Smooth muscle cell of the brain vasculature (primary cell): ENCODE measurements around the gene OVAAL.
A peak's percentile ranks its signal among the peaks of the same experiment; 100 is the strongest.
"Not testable (repeated sequence)": the region's sequence is repeated elsewhere in the genome, so short reads cannot be mapped to it uniquely, and the experiment has no call there.

Experiments
- DNase-seq: peaks from one replicate; pipeline ENCODE4 v3.0.0-alpha.2; 2012; ENCODE audit warnings: low read depth, low spot score

Gene OVAAL

GRCh38 chr1:180540697-180541594 is 17.8 kb upstream of the OVAAL start:
- DNase-seq: no peak

- peak; percentile 41 for DNase-seq
Measured at GRCh38 chr1:180542113-180542837, 16.5 kb upstream of the OVAAL start.

GRCh38 chr1:180542838-180543145 is 16.0 kb upstream of the OVAAL start:
- no peak for DNase-seq

- no peak for DNase-seq
Measured at GRCh38 chr1:180544050-180544449, 14.7 kb upstream of the OVAAL start.

DNA sequence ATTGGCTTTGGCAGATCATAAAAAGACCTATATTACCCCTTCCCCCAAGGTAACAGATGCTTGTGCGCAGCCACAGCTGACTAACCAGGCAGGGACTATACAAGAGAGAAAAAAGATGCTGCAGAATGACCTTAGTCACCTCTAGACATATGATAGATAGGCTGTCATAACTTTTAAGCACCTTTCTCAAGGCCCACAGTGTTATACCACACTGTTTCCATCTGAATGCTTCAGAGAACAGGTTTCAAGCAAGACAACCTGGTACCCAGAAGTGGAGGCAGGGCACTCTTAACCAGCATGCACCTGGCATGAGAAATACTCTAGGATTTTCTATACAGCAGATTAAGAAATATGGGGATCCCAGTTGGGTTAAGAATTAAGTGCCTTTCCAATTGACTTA is 12.8 kb upstream of the OVAAL start:
- DNase-seq: no peak

GRCh38 chr1:180548686-180549317 is 10.0 kb upstream of the OVAAL start:
- DNase-seq: no peak

- not testable (repeated sequence) for DNase-seq
Measured at GRCh38 chr1:180549770-180550169, 9.0 kb upstream of the OVAAL start.

DNA sequence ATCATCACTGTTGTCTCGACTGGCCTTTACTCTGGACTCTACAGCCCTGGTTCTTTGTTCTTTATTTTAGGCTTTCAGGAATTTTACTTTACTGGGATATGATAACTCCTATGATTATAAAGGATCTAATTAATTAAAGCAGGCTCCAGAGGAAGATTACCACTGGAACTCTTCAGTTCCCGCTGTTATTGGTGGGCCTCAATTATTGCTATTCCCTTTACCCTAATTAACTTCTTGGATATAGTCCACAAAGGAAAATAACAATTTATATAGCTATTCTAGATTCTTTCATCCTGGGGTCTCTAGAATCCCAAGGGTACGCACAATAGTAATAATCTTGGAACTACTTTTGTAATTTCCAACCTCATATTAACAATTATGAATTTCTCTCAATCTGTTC is 8.5 kb upstream of the OVAAL start:
- no peak for DNase-seq

DNA sequence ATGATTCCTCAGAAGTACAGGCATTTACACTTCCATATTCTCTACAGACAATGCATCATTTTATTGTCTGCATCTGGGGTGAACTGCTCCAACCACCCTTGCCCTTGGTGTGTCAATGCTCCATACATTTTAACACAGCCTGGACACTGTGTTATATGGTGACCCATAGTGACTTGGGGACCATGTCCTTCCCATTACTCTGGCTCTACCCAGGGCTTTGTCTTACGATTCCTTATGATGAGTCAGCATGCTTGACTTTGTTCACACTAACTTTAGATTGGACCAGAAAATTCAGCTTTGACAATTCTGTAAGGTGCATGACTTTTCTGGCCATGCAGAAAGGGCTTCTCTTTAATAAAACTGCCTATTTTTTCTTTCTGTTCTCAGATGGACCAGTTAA is 6.8 kb upstream of the OVAAL start:
- no peak for DNase-seq

GRCh38 chr1:180553046-180553445 is 5.7 kb upstream of the OVAAL start:
- DNase-seq: not testable (repeated sequence)

DNA sequence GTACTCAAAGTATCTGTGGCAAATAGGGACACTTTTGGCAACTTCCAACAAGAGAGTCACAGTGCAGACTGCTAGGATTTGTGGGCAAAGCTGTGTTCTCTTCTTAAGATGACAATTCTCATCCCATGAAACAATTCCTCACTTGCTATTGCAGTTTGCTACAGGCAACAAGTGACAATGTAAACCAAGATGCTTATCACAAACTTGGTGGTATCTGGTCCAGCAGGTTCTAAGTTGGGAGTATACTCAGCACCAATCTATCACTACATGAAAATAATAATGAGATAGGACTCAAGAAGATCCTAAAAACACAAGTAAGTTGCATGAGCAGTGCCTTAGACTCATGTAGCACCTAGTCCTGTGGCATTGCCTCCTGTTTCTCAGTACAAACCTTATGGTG is 3.4 kb upstream of the OVAAL start:
- no peak for DNase-seq

DNA sequence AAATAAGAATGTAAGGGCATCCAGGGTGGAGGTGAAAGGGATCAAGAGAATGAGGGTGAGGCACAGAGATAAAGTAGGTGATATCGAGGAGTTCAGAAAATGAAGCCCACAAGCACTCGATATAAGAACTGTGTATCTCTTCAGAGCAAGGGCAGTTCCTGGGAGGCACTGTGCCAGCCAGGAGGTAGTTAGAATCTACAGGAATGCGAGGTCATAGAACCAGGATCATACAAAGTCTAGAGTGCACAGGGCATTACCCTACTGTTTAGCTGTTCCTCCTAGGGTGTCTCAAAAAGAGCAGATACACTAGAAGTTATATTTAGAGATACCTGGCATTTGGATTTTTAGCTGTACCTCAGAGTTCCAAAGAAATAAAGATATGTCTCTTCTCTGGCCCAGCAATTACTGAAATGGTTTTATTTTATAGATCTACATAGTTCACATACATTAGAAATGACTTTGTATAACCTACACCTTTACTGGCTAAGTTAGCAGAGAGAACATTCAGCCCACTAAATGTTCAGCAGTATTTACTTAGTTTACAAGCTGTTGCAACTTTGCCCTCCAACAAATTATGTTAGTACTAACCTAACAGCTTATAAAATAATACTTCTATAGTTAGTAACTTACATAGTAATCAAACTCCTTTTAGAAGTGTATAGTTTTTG is 1.6 kb downstream of the OVAAL start:
- DNase-seq: no peak

GRCh38 chr1:180560868-180561600 is 2.3 kb downstream of the OVAAL start:
- no peak for DNase-seq

- DNase-seq: no peak
Measured at GRCh38 chr1:180562640-180563025, 3.9 kb downstream of the OVAAL start.

DNA sequence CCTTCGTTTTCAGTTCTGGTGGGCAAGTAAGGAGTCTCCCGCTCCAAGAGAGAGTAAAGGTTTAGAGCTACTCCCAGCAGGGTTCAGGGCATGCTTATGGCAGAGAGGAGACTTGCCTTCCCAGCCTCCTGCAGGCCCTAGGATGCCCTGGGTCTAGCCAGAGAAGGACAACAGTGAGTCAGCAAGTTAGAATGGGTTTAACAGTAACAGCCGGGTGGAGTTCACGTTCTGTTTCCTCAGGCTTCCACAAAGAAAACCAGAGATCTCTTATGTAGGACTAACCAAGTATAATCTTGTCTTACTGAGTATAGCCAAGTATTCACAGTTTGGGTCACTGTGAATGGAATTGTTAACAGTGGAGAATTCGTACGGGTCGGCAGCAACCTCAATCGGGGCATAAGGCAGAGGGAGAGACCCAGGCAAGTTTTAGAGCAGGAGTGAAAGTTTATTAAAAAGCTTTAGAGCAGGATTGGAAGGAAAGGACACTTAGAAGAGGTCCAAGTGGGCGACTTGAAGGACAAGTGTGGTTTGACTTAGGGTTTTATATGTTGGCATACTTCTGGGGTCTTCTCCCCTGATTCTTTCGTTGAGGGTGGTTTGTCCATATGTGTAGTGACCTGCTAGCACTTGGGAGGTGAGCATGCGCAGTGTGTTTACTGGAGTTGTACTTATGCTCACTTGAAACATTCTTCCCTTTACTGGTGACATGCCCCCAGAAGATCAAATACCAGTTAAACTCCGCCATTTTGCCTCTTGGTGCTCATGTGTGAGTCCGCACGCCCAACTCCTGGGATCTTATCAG is 4.5 kb downstream of the OVAAL start:
- DNase-seq: peak; percentile 40

DNA sequence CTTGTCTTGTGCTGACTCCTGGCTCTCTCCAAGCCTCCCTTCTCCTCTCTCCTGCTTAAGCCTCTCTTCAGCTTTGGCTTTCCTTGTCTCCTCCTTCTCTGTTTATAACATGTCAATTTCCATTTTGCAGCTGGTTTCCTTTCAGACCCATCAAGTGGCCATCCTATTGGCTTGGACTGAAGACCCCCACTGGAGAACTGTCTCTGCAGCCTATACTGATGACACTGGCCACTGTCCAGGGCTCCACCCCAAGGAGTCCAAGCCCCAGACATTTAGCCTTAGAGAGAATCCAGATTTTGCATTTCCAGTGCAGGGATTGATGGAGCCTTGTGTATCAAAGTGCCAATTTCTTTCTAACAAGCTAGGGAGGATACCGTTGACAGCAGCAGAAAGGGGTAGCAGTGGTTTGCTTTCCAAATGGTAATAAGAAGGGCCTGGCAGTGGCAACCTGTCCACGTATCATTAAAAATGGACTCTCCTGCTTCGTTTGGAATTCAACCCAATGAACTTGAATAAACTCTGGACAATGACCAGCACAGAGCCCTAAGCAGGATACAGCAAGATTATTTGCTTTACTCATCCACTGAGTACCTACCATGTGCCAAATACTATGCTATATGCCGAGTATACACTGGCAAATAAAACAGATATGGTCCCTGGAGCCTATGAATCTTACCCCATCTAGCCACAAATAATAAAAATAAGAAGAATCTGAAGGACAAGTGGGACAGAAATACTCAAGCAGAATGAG is 6.5 kb downstream of the OVAAL start:
- DNase-seq: no peak

DNA sequence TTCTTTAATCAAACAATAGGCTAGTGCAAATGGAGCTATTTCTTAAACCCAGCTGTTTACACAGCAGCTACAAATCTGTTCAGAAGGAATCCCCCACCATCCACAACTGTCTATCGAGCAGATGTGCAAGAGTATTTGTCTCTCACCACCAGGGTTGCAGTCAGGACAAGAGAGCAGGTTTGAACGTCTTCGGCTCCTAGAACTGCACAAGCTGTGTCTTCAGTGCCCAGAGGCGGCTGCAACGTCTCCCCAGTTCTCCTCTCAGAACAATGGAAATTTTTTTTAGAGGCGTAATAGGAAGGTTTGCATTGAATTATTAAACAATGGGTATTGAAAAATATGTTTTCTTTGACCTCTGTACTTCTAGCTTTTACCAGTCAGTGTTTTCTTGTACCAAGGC is 7.3 kb downstream of the OVAAL start:
- no peak for DNase-seq

DNA sequence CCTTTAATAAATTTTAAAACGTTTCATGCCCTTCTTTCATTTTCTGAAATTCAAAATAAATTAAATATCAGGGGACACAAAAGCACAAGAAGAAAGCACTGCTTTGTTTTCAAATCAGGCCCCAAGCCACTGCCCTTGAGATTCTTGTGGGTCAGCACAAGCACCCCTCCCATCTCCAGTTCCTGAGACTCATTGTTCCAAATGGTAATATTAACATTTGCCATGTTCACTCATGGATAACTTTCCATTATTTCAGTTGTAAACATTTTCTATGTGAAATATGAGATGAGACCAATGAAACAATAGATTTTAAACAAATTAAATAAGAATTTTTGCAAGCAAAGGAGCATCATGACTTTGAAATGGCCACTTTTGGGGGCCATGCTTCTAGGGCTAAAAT is 7.7 kb downstream of the OVAAL start:
- no peak for DNase-seq

DNA sequence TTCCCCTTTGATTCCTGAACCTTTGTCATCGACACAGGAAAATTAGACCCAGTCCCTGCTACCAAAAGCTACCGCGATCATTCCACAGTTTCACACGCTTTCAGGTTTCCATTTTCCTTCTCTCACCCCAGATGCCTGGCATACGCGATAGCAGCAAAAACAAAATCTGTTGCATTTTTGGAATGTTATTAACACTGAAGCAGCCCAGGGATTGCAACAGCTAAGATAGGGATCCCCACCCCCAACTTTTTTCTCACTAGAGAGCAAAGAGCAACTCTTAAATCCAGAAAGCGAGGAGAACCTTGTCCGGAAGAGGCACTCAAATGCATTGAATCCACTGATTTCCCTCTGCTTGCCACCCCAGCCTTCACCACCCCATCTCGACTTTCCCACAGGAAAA is 8.9 kb downstream of the OVAAL start:
- DNase-seq: no peak

- no peak for DNase-seq
Measured at GRCh38 chr1:180568184-180568583, 9.4 kb downstream of the OVAAL start.
